Common myeloid progenitor, CD34-positive (primary cell): ENCODE measurements around the gene TXNL4A.

Experiments
- CTCF ChIA-PET: fragments of 350-600 bp; sonication (Branson Sonifier 250); formaldehyde crosslinking; loops from one replicate; lab custom pipeline; 2021; ENCODE audit warnings: antibody characterized with exemption; lab: Charles Lee
- POLR2A ChIA-PET: fragments of 350-600 bp; sonication (Branson Sonifier 250); formaldehyde crosslinking; loops from one replicate; lab custom pipeline; 2021; ENCODE audit warnings: antibody characterized with exemption; lab: Charles Lee
- DNase-seq, 3 donors: peaks; one replicate each; pipeline versions ENCODE4 v3.0.0 to v3.0.0-alpha.2; 2013
- H3K27ac ChIP-seq, 2 experiments: 1 replicate in 1 of 2; 2 replicates in 1 of 2; pipeline ENCODE4 v1.7.0; 2013; ENCODE audit warnings: inconsistent platforms in 2 of 2, low read length in 2 of 2, mild to moderate bottlenecking in 2 of 2, low read depth in 1 of 2, moderate library complexity in 1 of 2; ENCODE audit not compliant: severe bottlenecking in 2 of 2, insufficient read depth in 1 of 2, poor library complexity in 1 of 2
- H3K27me3 ChIP-seq, 5 experiments: replicated peaks in 2 of 5; 1 replicate in 3 of 5; 2 replicates in 2 of 5; pipeline versions ENCODE4 v1.6.1 to v1.7.0; 2013; ENCODE audit warnings: low read length in 4 of 5, mild to moderate bottlenecking in 2 of 5, moderate library complexity in 2 of 5, inconsistent platforms in 1 of 5; ENCODE audit not compliant: insufficient read depth in 5 of 5, control insufficient read depth in 4 of 5
- H3K36me3 ChIP-seq, 4 experiments: 1 replicate in 2 of 4; 2 replicates in 2 of 4; pipeline versions ENCODE4 v1.6.1 to v1.7.0; 2013; ENCODE audit warnings: low read length in 3 of 4, control low read depth in 1 of 4, mild to moderate bottlenecking in 1 of 4; ENCODE audit not compliant: control insufficient read depth in 4 of 4, insufficient read depth in 4 of 4
- H3K4me1 ChIP-seq, 4 experiments: 1 replicate in 3 of 4; 2 replicates in 1 of 4; pipeline versions ENCODE4 v1.6.1 to v1.7.1; 2013; ENCODE audit warnings: low read length in 3 of 4, mild to moderate bottlenecking in 3 of 4, control low read depth in 1 of 4, inconsistent platforms in 1 of 4, moderate library complexity in 1 of 4; ENCODE audit not compliant: control insufficient read depth in 4 of 4, insufficient read depth in 4 of 4; ENCODE audit errors: control extremely low read depth in 1 of 4
- H3K4me3 ChIP-seq, 7 experiments: 1 replicate in 4 of 7; 2 replicates in 3 of 7; pipeline versions ENCODE4 v1.5.1 to v1.7.0; 2013; ENCODE audit warnings: mild to moderate bottlenecking in 7 of 7, low read length in 6 of 7, moderate library complexity in 6 of 7, inconsistent platforms in 2 of 7, low read depth in 2 of 7, control low read depth in 1 of 7; ENCODE audit not compliant: insufficient read depth in 4 of 7, control insufficient read depth in 1 of 7; ENCODE audit errors: extremely low read depth in 1 of 7
- H3K9me3 ChIP-seq, 5 experiments: 1 replicate in 4 of 5; 2 replicates in 1 of 5; pipeline versions ENCODE4 v1.6.1 to v1.7.1; 2013; ENCODE audit warnings: low read length in 4 of 5, mild to moderate bottlenecking in 2 of 5, inconsistent platforms in 1 of 5, low read depth in 1 of 5, moderate library complexity in 1 of 5; ENCODE audit not compliant: control insufficient read depth in 4 of 5, insufficient read depth in 2 of 5; ENCODE audit errors: control extremely low read depth in 1 of 5
- WGBS: methylation state at CpG from one replicate; pipeline ENCODE4 v1.1.5; 2013; ENCODE audit not compliant: insufficient coverage; 5-methylcytosine and 5-hydroxymethylcytosine counted together

The TXNL4A gene

GRCh38 chr18:79934311-79935097 lies 53.9 kb downstream of the TXNL4A start:
- 91% methylated on average over 7 of the region's 8 CpGs for WGBS
- Histone ChIP-seq H3K4me3 (no peak overlapping the region), H3K36me3 (peaks cover 31 to 82% (median 58%) of the 10 kb centered on the region in 4 experiments), H3K4me1 (peaks cover 0 to 4% (median 0%) of the 10 kb centered on the region in 4 experiments), H3K27me3 (no peaks in the 10 kb centered on the region), H3K27ac (no peak overlapping the region), H3K9me3 (peaks cover 4 to 75% (median 38%) of the 10 kb centered on the region in 5 experiments)
- DNase-seq: no peak
- ChIA-PET CTCF (interaction anchor here (0.7 to 1.2 kb wide), 3 partner anchors 9 to 23 kb away, joined by 3 read pairs; no protein-coding TSS in a partner anchor), POLR2A (no interaction called here)

- Histone ChIP-seq H3K4me1 (peaks cover 0 to 4% (median 0%) of the 10 kb centered on the region in 4 experiments), H3K27me3 (no peaks in the 10 kb centered on the region), H3K4me3 (no peak overlapping the region), H3K9me3 (peaks cover 4 to 83% (median 45%) of the 10 kb centered on the region in 5 experiments), H3K27ac (no peak overlapping the region), H3K36me3 (peaks cover 35 to 84% (median 60%) of the 10 kb centered on the region in 4 experiments)
- ChIA-PET CTCF (interaction anchor here (0.7 kb wide), 1 partner anchor 9 kb away, joined by 3 read pairs; no protein-coding TSS in a partner anchor), POLR2A (no interaction called here)
- DNase-seq: no peak
- 99% methylated on average over 9 of the region's 10 CpGs for WGBS
These were observed 54.6 kb downstream of the TXNL4A start for GRCh38 chr18:79933765-79934164.

GRCh38 chr18:79932907-79933306 lies 55.5 kb downstream of the TXNL4A start:
- no peak overlapping the region for H3K27ac ChIP-seq
- no peak overlapping the region for H3K4me3 ChIP-seq
- WGBS: 100% methylated on average over 1 of the region's 3 CpGs
- peaks cover 40 to 86% (median 61%) of the 10 kb centered on the region in 4 experiments for H3K36me3 ChIP-seq
- ChIA-PET POLR2A (no interaction called here), CTCF (no interaction called here)
- H3K4me1 ChIP-seq: peaks cover 0 to 4% (median 0%) of the 10 kb centered on the region in 4 experiments
- peaks cover 4 to 86% (median 50%) of the 10 kb centered on the region in 5 experiments for H3K9me3 ChIP-seq
- no peaks in the 10 kb centered on the region for H3K27me3 ChIP-seq
- DNase-seq: peak in 2 of 3 donors; percentile 54 to 65

- Histone ChIP-seq H3K4me1 (peaks cover 0 to 4% (median 0%) of the 10 kb centered on the region in 4 experiments), H3K4me3 (no peak overlapping the region), H3K9me3 (peaks cover 4 to 76% (median 47%) of the 10 kb centered on the region in 5 experiments), H3K27me3 (no peaks in the 10 kb centered on the region), H3K36me3 (peaks cover 32 to 85% (median 58%) of the 10 kb centered on the region in 4 experiments), H3K27ac (no peak overlapping the region)
- ChIA-PET CTCF (no interaction called here), POLR2A (no interaction called here)
- 90% methylated on average over 2 of the region's 2 CpGs for WGBS
- no peak for DNase-seq
These were observed 56.9 kb downstream of the TXNL4A start for GRCh38 chr18:79931475-79931874.

GRCh38 chr18:79930020-79930642 lies 58.2 kb downstream of the TXNL4A start:
- WGBS: no CpG with 5 or more reads among the region's 2 CpGs
- Histone ChIP-seq H3K9me3 (peaks cover 4 to 67% (median 38%) of the 10 kb centered on the region in 5 experiments), H3K27ac (no peak overlapping the region), H3K36me3 (peaks cover 20 to 82% (median 55%) of the 10 kb centered on the region in 4 experiments), H3K4me1 (peaks cover 0 to 4% (median 0%) of the 10 kb centered on the region in 4 experiments), H3K27me3 (no peaks in the 10 kb centered on the region), H3K4me3 (no peak overlapping the region)
- POLR2A ChIA-PET: no interaction called here
- CTCF ChIA-PET: interaction anchor here (1.1 kb wide), 1 partner anchor 18 kb away, joined by 3 read pairs; no protein-coding TSS in a partner anchor
- DNase-seq: peak in 2 of 3 donors; percentile 48 to 63

- Histone ChIP-seq H3K27ac (no peak overlapping the region), H3K9me3 (peaks cover 4 to 64% (median 37%) of the 10 kb centered on the region in 5 experiments), H3K4me3 (no peak overlapping the region), H3K36me3 (peaks cover 18 to 80% (median 56%) of the 10 kb centered on the region in 4 experiments), H3K27me3 (no peaks in the 10 kb centered on the region), H3K4me1 (no peaks in the 10 kb centered on the region)
- WGBS: 100% methylated on average over 5 of the region's 9 CpGs
- POLR2A ChIA-PET: no interaction called here
- CTCF ChIA-PET: interaction anchor here (1.2 kb wide), 1 partner anchor 11 kb away, joined by 5 read pairs; no protein-coding TSS in a partner anchor
- no peak for DNase-seq
These were observed 59.8 kb downstream of the TXNL4A start for GRCh38 chr18:79928563-79928960.
